GM12878 (cell line): ENCODE measurements around the gene SGTA.
A peak's percentile ranks its signal among the peaks of the same experiment; 100 is the strongest.

Experiments
- CHD2 ChIP-seq: IDR thresholded peaks from 2 replicates; pipeline ENCODE4 v1.6.1; 2011; ENCODE audit warnings: low read depth, low read length, improper control_type of control experiment, borderline replicate concordance
- ETV6 ChIP-seq, 2 experiments: fragments of 450-650 bp in 1 of 2; IDR thresholded peaks in 1 of 2; conservative IDR thresholded peaks in 1 of 2; 2 replicates each; pipeline ENCODE4 v1.6.1; 2014; ENCODE audit warnings: antibody characterized with exemption in 1 of 2, borderline replicate concordance in 1 of 2, low read depth in 1 of 2, mild to moderate bottlenecking in 1 of 2, moderate library complexity in 1 of 2
- POLR2A ChIP-seq: IDR thresholded peaks from 2 replicates; pipeline ENCODE4 v1.6.1; 2011; ENCODE audit warnings: low read depth, mild to moderate bottlenecking, low read length
- REST ChIP-seq: IDR thresholded peaks from 2 replicates; pipeline ENCODE4 v1.6.1; 2012; ENCODE audit warnings: mild to moderate bottlenecking, low read depth, low read length
- TBL1XR1 ChIP-seq: IDR thresholded peaks from 2 replicates; pipeline ENCODE4 v1.6.1; 2012; ENCODE audit warnings: low read depth, low read length, improper control_type of control experiment
- TF ChIP-seq, protein P1 (sequence below): IDR thresholded peaks from 2 replicates; pipeline ENCODE4 v1.6.1; 2012; ENCODE audit warnings: low read length, inconsistent platforms

DNA sequence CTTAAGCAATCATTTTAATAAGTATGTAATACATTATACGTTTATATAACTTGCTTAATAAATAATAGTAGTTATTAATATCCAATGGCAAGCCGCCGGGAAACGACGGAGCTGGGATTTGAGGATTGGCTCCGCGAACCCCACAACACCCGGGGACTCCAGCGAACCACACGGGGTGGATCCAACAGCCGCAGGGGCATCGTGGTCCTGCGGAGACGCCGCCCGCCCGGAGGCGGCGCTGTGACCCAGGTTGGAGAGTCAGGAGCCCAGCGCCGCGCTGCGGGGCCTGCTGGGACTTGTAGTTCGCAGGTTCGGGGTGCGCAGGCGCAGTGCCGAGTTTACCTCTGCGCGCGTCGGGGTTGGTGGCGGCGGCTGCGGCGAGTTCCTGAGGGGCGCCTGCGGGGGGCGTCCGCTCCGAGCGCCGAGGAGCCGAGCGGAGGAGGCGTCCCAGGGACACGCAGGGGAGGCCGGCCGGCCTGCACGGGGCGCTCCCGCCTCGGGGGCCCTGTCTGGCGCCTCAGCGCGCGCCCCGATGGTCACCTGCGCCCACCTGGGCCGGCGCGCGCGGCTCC is 36.6 kb upstream of the SGTA start, which contains the start of gene ZNF554:
- TF ChIP-seq REST, result no peak
- TF ChIP-seq TBL1XR1, result peak; percentile 62; the same call in 1 of the 2 replicates
- no peak for TF ChIP-seq POLR2A
- 0 out of 2 replicates have a peak, but pooled peaks have one; percentile 40 for TF ChIP-seq CHD2
- TF ChIP-seq ETV6 (conservative IDR thresholded peaks at IDR 0.05 in 1 of 2, IDR thresholded peaks at IDR 0.05 in 1 of 2; ENCODE audit: borderline replicate concordance in 1 of 2, low read depth in 1 of 2), result no peak
- TF ChIP-seq, protein P1, sequence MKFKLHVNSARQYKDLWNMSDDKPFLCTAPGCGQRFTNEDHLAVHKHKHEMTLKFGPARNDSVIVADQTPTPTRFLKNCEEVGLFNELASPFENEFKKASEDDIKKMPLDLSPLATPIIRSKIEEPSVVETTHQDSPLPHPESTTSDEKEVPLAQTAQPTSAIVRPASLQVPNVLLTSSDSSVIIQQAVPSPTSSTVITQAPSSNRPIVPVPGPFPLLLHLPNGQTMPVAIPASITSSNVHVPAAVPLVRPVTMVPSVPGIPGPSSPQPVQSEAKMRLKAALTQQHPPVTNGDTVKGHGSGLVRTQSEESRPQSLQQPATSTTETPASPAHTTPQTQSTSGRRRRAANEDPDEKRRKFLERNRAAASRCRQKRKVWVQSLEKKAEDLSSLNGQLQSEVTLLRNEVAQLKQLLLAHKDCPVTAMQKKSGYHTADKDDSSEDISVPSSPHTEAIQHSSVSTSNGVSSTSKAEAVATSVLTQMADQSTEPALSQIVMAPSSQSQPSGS, result no peak
